Loucy (cell line): ENCODE measurements around the gene TMED4.

Source experiments
- CTCF ChIP-seq: fragments of 200-600 bp; sonication (generic); conservative IDR thresholded peaks from 2 replicates; pipeline ENCODE4 v1.5.1; 2014; ENCODE audit warnings: mild to moderate bottlenecking, antibody characterized with exemption, low read length
- EZH2phosphoT487 ChIP-seq: fragments of 200-600 bp; IDR thresholded peaks from 2 replicates; pipeline ENCODE4 v1.6.1; 2018; ENCODE audit warnings: antibody characterized with exemption, mild to moderate bottlenecking, moderate library complexity, borderline replicate concordance

- TF ChIP-seq CTCF (no peak), EZH2phosphoT487 (no peak)
These were observed 36.7 kb upstream of the TMED4 start for GRCh38 chr7:44618753-44619152.
